ENCODE results near the gene PAWR.

DNA sequence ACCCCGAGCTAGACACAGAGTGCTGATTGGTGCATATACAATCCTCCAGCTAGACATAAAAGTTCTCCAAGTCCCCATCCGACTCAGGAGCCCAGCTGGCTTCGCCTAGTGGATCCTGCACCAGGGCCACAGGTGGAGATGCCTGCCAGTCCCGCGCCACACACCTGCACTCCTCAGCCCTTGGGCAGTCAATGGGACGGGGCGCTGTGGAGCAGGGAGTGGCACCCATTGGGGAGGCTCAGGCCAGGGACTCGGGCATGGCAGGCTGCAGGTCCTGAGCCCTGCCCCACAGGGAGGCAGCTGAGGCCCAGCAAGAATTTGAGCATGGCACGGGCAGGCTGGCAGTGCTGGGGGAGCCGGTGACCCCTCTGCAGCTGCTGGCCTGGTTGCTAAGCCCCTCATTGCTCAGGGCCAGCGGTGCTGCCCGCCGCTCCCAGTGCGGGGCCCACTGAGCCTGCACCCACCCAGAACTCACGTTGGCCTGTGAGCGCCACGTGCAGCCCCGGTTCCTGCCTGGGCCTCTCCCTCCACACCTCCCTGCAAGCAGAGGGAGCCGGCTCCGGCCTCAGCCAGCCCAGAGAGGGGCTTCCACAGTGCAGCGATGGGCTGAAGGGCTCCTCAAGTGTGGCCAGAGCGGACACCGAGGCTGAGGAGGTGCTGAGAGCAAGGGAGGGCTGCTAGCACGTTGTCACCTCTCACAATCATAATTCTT is 136.7 kb downstream of the PAWR start:
- TF ChIP-seq, protein P1, sequence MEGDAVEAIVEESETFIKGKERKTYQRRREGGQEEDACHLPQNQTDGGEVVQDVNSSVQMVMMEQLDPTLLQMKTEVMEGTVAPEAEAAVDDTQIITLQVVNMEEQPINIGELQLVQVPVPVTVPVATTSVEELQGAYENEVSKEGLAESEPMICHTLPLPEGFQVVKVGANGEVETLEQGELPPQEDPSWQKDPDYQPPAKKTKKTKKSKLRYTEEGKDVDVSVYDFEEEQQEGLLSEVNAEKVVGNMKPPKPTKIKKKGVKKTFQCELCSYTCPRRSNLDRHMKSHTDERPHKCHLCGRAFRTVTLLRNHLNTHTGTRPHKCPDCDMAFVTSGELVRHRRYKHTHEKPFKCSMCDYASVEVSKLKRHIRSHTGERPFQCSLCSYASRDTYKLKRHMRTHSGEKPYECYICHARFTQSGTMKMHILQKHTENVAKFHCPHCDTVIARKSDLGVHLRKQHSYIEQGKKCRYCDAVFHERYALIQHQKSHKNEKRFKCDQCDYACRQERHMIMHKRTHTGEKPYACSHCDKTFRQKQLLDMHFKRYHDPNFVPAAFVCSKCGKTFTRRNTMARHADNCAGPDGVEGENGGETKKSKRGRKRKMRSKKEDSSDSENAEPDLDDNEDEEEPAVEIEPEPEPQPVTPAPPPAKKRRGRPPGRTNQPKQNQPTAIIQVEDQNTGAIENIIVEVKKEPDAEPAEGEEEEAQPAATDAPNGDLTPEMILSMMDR (IDR thresholded peaks at IDR 0.05; ENCODE audit: low read depth, low read length, poor library complexity, severe bottlenecking) = no peak
- no peak for TF ChIP-seq EZH2phosphoT487 (IDR thresholded peaks at IDR 0.05; ENCODE audit: borderline replicate concordance, low read length)

Measured in DOHH2 (cell line).